DMS79 (cell line): ENCODE results near the gene ADPGK.
"Not testable (repeated sequence)": the region's sequence is repeated elsewhere in the genome, so short reads cannot be mapped to it uniquely, and the experiment has no call there.

Source experiments
- DNase-seq: peaks from one replicate; lab custom pipeline; 2025; lab: John Stamatoyannopoulos, UW

The ADPGK gene

DNA sequence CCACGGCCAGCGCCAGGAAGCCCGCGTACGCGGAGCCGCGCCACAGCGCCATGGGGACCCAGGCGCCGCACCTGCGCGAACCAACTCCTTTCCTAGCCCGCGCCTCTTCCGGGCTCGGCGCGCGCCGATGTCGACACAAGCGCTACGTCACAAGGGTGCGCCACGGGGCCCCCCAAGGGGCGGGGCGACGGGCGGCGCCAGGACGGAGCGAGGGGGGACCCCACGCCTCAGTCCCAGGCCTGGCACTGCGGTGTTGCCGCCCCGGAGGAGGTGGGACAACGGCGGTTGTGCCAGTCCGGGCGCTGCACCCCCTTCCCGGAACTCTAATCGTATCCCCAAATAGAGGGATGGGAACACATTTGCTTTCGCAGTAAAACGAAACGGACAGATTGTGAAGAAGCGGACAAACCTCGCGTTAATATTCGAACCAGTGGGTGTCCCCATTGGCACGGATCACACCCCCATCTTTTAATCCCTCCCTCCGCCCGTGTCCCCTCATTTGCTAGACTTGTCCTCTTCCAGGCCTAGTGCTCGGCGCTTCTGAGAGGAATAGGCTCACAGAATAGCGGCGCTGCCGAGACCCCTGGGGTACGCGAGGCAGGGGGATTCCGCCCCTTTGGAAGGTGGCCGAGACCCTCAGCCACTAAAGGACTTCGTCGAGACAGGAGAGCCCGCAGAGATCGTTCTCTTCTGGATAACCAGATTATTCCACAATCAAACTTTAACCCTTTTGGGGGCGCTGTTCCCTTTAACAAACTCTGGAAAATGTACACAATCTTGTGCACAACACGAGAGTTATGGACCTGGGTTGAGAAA lies at the start of gene ADPGK:
TSS of gene ADPGK (minus strand) at position 119 of the 816 bp plus-strand sequence. CDS start at position 52, 67 bp downstream.
- peak; percentile 54 for DNase-seq

- no peak for DNase-seq
These were observed 43.7 kb upstream of the ADPGK start for GRCh38 chr15:72827226-72827625.

GRCh38 chr15:72826611-72827010 lies 43.1 kb upstream of the ADPGK start:
- DNase-seq, result no peak

DNA sequence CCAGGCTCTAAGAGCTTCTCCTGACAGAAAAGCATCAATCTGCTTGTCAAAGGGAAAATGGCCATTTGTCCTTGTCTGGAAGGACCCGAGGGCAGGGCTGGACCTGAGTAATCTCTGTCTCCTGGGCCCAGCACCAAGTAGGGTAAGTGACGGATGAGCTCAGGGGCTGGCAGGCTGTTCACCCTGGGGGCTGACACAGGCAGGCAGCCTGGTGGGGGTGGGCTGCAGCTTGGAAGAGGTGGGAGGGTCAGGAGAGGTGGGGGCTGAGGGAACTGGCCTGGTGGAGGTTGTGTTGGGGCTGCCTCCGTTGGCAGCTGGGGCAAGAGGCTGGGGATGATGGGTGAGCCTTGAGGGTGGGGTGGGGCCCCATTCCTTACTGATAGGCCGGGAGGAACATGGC lies 42.3 kb upstream of the ADPGK start:
- DNase-seq, result no peak

- DNase-seq, result no peak
These were observed 41.2 kb upstream of the ADPGK start for GRCh38 chr15:72824781-72825180.

- no peak for DNase-seq
These were observed 40.6 kb upstream of the ADPGK start for GRCh38 chr15:72824112-72824511.

- no peak for DNase-seq
These were observed 36.7 kb upstream of the ADPGK start for GRCh38 chr15:72820278-72820677.

DNA sequence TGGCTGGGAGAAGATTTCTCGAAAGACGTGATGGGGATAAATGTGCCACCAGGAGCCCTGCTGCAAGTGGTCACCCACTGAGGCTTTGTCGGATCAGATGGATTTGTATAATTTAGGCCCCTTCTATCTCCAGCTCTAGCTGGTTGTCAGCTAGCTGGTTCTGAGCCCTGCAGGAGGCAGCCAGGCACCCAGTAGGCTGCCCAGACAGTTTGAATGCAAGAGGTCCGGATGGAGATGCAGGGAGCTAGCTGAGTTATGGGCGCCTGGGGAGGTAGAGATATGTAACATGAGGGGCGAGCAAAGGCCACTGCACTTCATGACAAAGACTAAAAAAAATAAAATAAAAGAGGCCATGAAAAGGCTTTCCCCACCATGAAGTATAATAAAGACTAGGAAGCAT lies 35.1 kb upstream of the ADPGK start:
- DNase-seq, result no peak

GRCh38 chr15:72813345-72814004 lies 29.9 kb upstream of the ADPGK start:
- no peak for DNase-seq

- no peak for DNase-seq
These were observed 25.8 kb upstream of the ADPGK start for GRCh38 chr15:72809329-72809728.

- DNase-seq, result not testable (repeated sequence)
These were observed 23.8 kb upstream of the ADPGK start for GRCh38 chr15:72807346-72807745.

DNA sequence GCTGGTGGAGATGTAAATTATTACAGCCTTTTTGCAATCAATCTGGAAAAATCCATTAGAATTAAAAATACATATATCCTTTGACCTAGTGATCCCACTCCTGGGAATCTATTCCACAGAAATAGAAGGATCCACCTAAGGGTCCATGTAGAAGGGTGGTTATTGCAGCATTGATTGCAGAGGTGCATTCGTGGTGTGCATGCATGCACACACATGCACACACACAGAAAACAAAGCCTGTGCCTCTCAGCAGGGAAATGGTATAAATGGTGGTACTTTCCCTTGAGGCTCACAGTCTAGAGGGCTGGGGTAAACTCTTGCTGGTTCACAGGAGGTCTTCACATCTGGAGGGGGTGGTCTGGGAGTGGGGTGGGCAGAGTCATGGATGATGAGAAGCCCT lies 19.4 kb upstream of the ADPGK start:
- DNase-seq, result no peak

DNA sequence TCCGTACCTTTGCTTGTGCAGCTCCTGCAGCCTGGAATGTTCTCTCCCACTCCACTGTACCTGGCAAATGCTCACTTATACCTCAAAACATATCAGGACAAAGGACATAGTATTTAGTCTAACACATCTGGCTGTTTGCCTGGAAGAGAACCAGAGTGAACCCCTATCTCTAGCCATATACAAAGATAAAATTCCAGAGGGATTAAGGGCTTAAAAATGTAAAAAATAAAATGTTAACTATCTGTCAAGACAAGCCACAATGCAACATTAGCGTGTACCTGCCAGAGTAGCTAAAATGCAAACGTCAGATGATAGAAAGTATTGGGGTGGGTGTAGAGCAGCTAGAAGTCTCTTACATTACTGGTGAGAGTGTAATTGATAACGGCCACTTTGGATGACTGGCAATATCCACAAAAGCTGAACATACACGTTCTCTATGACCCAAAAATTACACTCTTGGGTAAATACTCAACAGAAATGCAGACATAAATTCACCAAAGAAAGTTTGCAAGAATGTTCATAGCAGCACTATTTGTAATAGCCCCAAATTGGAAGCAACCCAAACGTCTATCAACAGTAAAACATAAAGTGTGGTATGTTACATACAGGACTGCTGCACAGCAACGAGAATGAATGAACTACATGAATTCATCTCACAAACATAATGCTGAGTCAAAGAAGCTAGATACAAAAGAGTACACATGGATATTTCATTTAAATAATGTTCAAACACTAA lies 18.2 kb upstream of the ADPGK start:
- no peak for DNase-seq

GRCh38 chr15:72800833-72801481 lies 17.4 kb upstream of the ADPGK start:
- DNase-seq, result no peak

GRCh38 chr15:72797834-72798233 lies 14.3 kb upstream of the ADPGK start:
- DNase-seq, result no peak

DNA sequence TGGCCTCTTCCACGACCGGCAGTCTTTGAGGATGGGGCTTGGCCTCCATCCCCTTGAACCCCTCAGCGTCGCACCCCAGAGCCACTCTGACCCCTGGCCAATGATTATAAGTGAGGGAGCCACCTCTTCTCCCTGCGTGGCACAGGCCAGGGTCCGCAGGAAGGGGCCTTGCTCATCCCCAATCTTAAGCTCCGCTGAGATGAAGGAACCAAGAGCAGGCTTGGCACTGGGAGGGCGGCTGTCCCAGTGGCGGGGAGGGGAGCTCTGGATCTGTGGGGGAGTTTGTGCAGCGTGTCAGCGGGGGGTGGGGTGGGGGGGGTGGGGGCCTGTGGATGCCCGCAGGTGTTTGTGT lies 13.8 kb upstream of the ADPGK start:
- no peak for DNase-seq

DNA sequence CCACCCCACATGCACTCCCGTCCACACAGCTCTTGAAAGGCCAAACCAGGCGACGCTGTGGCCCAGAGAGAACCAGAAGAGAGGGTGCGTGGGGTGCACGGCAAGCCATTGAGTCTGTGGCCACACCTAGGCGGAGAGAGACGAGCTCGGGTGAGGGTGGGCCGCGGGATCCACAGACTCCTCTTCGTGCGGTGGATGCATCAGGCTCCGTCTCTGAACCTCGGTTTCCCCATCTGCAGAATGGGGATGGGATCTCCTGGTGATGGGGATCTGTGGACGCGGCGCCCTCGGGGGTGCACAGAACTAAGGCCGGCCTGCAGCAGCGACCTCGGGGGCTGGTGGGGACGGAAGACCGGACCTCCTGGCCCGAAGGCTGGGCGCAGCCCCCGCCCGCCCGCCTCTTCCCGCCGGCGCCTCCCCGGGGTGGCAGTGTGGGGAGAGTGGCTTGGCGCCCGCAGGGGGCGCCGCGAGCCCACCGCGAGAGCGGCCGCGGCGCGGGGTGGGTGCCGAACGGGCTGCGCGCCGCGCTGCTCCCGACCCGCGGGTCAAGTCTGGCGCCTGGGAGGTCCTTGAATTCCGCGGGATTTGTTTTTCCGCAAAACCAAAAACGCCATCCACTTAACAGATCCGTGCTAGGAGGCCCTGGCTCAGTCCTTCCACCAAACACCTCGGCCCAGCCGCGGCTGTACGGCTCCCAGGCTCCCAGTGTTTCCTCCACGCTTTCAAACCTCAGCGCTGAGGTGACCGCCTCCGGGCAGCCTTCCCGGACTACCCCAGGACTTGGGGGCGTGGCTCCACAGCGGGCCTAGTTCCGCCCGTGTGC lies 13.2 kb upstream of the ADPGK start:
- DNase-seq, result no peak

DNA sequence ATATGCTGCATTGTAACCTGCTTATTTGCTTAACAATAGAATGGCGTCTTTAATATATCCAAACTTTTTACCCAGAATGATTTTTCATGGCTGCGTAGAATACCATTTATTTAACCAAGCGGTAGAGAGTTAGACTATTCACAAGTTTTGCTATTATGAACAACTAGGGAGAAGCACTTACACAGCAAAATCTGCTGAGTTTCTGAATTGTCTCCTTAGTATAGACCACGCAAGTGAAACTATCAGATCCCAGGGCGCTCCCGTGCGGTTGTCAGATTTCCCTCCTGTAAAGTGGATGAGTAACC lies 12.6 kb upstream of the ADPGK start:
- DNase-seq, result no peak

GRCh38 chr15:72793766-72794660 lies 10.5 kb upstream of the ADPGK start:
- DNase-seq, result no peak

DNA sequence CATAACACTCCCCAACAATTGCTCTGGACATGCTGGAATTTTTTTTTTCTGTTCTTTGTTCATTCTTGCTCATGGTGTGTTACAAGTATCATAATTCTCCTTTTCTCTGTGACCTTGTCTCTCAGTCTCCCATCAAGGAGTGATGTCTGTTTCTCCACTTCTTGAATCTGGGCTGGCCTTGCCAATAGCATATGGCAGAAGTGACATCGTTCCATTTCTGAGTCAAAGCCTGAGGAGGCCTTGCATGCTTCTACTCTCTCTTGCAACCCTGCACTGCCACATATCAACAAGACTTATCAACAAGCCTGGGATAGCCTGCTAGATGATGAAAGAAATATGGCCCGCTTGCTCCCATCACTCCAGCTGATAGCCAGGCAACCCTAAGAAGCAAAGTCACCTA lies 8.9 kb upstream of the ADPGK start:
- no peak for DNase-seq
